Mononuclear cell (primary cell): ENCODE measurements around the gene CCNH. TPM values are rescaled to one million over a fixed set of nuclear protein-coding genes. Genes with fewer than 3 reads are reported as not detected.

Source experiments
- H3K27me3 ChIP-seq: 2 replicates; pipeline ENCODE4 v1.6.0; 2011; ENCODE audit warnings: low read length, control low read depth; ENCODE audit not compliant: insufficient read depth
- H3K4me1 ChIP-seq: 2 replicates; pipeline ENCODE4 v1.5.1; 2011; ENCODE audit warnings: mild to moderate bottlenecking, low read length, control low read depth; ENCODE audit not compliant: insufficient read depth
- H3K4me3 ChIP-seq: 2 replicates; pipeline ENCODE4 v1.5.1; 2011; ENCODE audit warnings: mild to moderate bottlenecking, low read length, moderate library complexity
- H3K9me3 ChIP-seq: 2 replicates; pipeline ENCODE4 v1.5.1; 2011; ENCODE audit warnings: low read depth, mild to moderate bottlenecking, control low read depth, low read length
- total RNA-seq: library from RNA; depleted of rRNA; stranded (reverse); fragments of >200 nt; gene quantifications from one replicate; pipeline ENCODE4 v1.2.3, GENCODE V29; 2012

Gene CCNH
- total RNA-seq, 1 donor: 436 TPM

- H3K4me3 ChIP-seq: peak overlapping the region; percentile 77
- no peaks in the 10 kb centered on the region for H3K9me3 ChIP-seq
- H3K4me1 ChIP-seq: peaks cover 16% of the 10 kb centered on the region
- H3K27me3 ChIP-seq: no peaks in the 10 kb centered on the region
These were observed 629 bp downstream of the CCNH start for GRCh38 chr5:87411973-87412629.

GRCh38 chr5:87411586-87411972, 1.2 kb downstream of the CCNH start:
- Histone ChIP-seq H3K4me1 (peaks cover 16% of the 10 kb centered on the region), H3K9me3 (no peaks in the 10 kb centered on the region), H3K27me3 (no peaks in the 10 kb centered on the region), H3K4me3 (peak overlapping the region; percentile 77)

GRCh38 chr5:87410931-87411330, 1.8 kb downstream of the CCNH start:
- Histone ChIP-seq H3K27me3 (no peaks in the 10 kb centered on the region), H3K9me3 (no peaks in the 10 kb centered on the region), H3K4me3 (no peak overlapping the region), H3K4me1 (peaks cover 16% of the 10 kb centered on the region)

GRCh38 chr5:87408204-87408603, 4.5 kb downstream of the CCNH start:
- no peak overlapping the region for H3K4me3 ChIP-seq
- H3K4me1 ChIP-seq: peaks cover 13% of the 10 kb centered on the region

GRCh38 chr5:87405472-87406155, 7.1 kb downstream of the CCNH start:
- Histone ChIP-seq H3K4me1 (peaks cover 2% of the 10 kb centered on the region), H3K9me3 (no peaks in the 10 kb centered on the region), H3K4me3 (no peak overlapping the region), H3K27me3 (no peaks in the 10 kb centered on the region)

More at GRCh38 chr5:87408204-87408603, 4.5 kb downstream of the CCNH start:
- Histone ChIP-seq H3K9me3 (no peaks in the 10 kb centered on the region), H3K27me3 (no peaks in the 10 kb centered on the region)

- no peak overlapping the region for H3K4me3 ChIP-seq
- H3K4me1 ChIP-seq: peaks cover 6% of the 10 kb centered on the region
- H3K9me3 ChIP-seq: no peaks in the 10 kb centered on the region
- no peaks in the 10 kb centered on the region for H3K27me3 ChIP-seq
These were observed 8.4 kb downstream of the CCNH start for GRCh38 chr5:87404359-87404758.

GRCh38 chr5:87403899-87404298, 8.8 kb downstream of the CCNH start:
- Histone ChIP-seq H3K27me3 (no peaks in the 10 kb centered on the region), H3K4me3 (no peak overlapping the region), H3K9me3 (no peaks in the 10 kb centered on the region), H3K4me1 (peaks cover 11% of the 10 kb centered on the region)

GRCh38 chr5:87403409-87403808, 9.3 kb downstream of the CCNH start:
- H3K9me3 ChIP-seq: no peaks in the 10 kb centered on the region
- no peak overlapping the region for H3K4me3 ChIP-seq
- peaks cover 13% of the 10 kb centered on the region for H3K4me1 ChIP-seq
- H3K27me3 ChIP-seq: no peaks in the 10 kb centered on the region

GRCh38 chr5:87401626-87402025, 11.1 kb downstream of the CCNH start:
- H3K9me3 ChIP-seq: no peaks in the 10 kb centered on the region
- no peak overlapping the region for H3K4me3 ChIP-seq
- H3K27me3 ChIP-seq: no peaks in the 10 kb centered on the region
- H3K4me1 ChIP-seq: peaks cover 13% of the 10 kb centered on the region

GRCh38 chr5:87400305-87400899, 12.3 kb downstream of the CCNH start:
- H3K4me3 ChIP-seq: no peak overlapping the region
- no peaks in the 10 kb centered on the region for H3K9me3 ChIP-seq

GRCh38 chr5:87399720-87400119, 13.0 kb downstream of the CCNH start:
- Histone ChIP-seq H3K4me3 (no peak overlapping the region), H3K27me3 (no peaks in the 10 kb centered on the region), H3K4me1 (peaks cover 13% of the 10 kb centered on the region), H3K9me3 (no peaks in the 10 kb centered on the region)

More at GRCh38 chr5:87400305-87400899, 12.3 kb downstream of the CCNH start:
- Histone ChIP-seq H3K27me3 (no peaks in the 10 kb centered on the region), H3K4me1 (peaks cover 13% of the 10 kb centered on the region)

GRCh38 chr5:87398981-87399614, 13.6 kb downstream of the CCNH start:
- Histone ChIP-seq H3K27me3 (no peaks in the 10 kb centered on the region), H3K4me3 (no peak overlapping the region), H3K4me1 (peaks cover 13% of the 10 kb centered on the region), H3K9me3 (no peaks in the 10 kb centered on the region)

GRCh38 chr5:87394411-87395165, 18.1 kb downstream of the CCNH start:
- Histone ChIP-seq H3K27me3 (no peaks in the 10 kb centered on the region), H3K4me1 (peaks cover 9% of the 10 kb centered on the region), H3K9me3 (no peaks in the 10 kb centered on the region), H3K4me3 (no peak overlapping the region)

GRCh38 chr5:87393331-87393730, 19.4 kb downstream of the CCNH start:
- Histone ChIP-seq H3K9me3 (no peaks in the 10 kb centered on the region), H3K4me3 (no peak overlapping the region), H3K27me3 (no peaks in the 10 kb centered on the region), H3K4me1 (no peaks in the 10 kb centered on the region)

- no peaks in the 10 kb centered on the region for H3K27me3 ChIP-seq
- H3K4me1 ChIP-seq: no peaks in the 10 kb centered on the region
- no peak overlapping the region for H3K4me3 ChIP-seq
- H3K9me3 ChIP-seq: no peaks in the 10 kb centered on the region
These were observed 19.9 kb downstream of the CCNH start for GRCh38 chr5:87392801-87393200.
